B cell (primary cell): ENCODE data around the gene PAGE3. TPM values are rescaled to one million over a fixed set of nuclear protein-coding genes. Genes with fewer than 3 reads are reported as not detected.

Experiments
- ATAC-seq: fragments of 200-7000 bp; cut with Tn5 transposase; one replicate; pipeline ENCODE4 v1.10.0; 2021; ENCODE audit warnings: low read depth, mild to moderate bottlenecking, moderate number of reproducible peaks, moderate library complexity
- CTCF ChIA-PET: fragments of 350-600 bp; sonication (Branson Sonifier 250); formaldehyde crosslinking; loops from one replicate; lab custom pipeline; 2021; ENCODE audit warnings: antibody characterized with exemption, inconsistent platforms; lab: Charles Lee
- POLR2A ChIA-PET: fragments of 350-600 bp; sonication (Branson Sonifier 250); formaldehyde crosslinking; loops from one replicate; lab custom pipeline; 2021; ENCODE audit warnings: antibody characterized with exemption; lab: Charles Lee
- DNase-seq: peaks from one replicate; pipeline ENCODE4 v3.0.0; 2013
- H2AFZ ChIP-seq: 2 replicates; pipeline ENCODE4 v1.6.1; 2012; ENCODE audit warnings: mild to moderate bottlenecking, low read depth, low read length; ENCODE audit not compliant: insufficient read depth, poor library complexity, severe bottlenecking
- H3K27ac ChIP-seq, 2 donors: 1 replicate in 1 of 2; 2 replicates in 1 of 2; pipeline ENCODE4 v1.5.1; 2012 to 2013; ENCODE audit warnings: low read length in 2 of 2, mild to moderate bottlenecking in 2 of 2, moderate library complexity in 1 of 2
- H3K27me3 ChIP-seq, 4 experiments: fragments of 200-600 bp in 1 of 4; sonication (generic) in 1 of 4; replicated peaks in 1 of 4; 1 replicate in 2 of 4; 2 replicates in 2 of 4; pipeline versions ENCODE4 v1.6.1 to v1.7.0; 2013 to 2016; ENCODE audit warnings: low read length in 3 of 4, mild to moderate bottlenecking in 2 of 4, mixed read lengths in 1 of 4, moderate library complexity in 1 of 4; ENCODE audit not compliant: insufficient read depth in 4 of 4, control insufficient read depth in 3 of 4; ENCODE audit errors: control extremely low read depth in 1 of 4
- H3K36me3 ChIP-seq, 2 experiments: replicated peaks in 1 of 2; 1 replicate in 1 of 2; 2 replicates in 1 of 2; pipeline versions ENCODE4 v1.6.1 to v1.7.1; 2013; ENCODE audit warnings: low read length in 1 of 2; ENCODE audit not compliant: insufficient read depth in 2 of 2, control insufficient read depth in 1 of 2; ENCODE audit errors: control extremely low read depth in 1 of 2, extremely low read depth in 1 of 2
- H3K4me1 ChIP-seq, 2 donors: fragments of 200-600 bp in 1 of 2; sonication (generic) in 1 of 2; 1 replicate in 1 of 2; 2 replicates in 1 of 2; pipeline versions ENCODE4 v1.5.1 to v1.6.1; 2013 to 2017; ENCODE audit warnings: low read length in 2 of 2; ENCODE audit not compliant: control insufficient read depth in 2 of 2, insufficient read depth in 2 of 2
- H3K4me2 ChIP-seq: replicated peaks from 2 replicates; pipeline ENCODE3; 2012; ENCODE audit warnings: mild to moderate bottlenecking, low read depth, low read length; ENCODE audit not compliant: poor library complexity, severe bottlenecking
- H3K4me3 ChIP-seq, 5 experiments: fragments of 200-600 bp in 1 of 5; sonication (generic) in 1 of 5; 1 replicate in 3 of 5; 2 replicates in 2 of 5; pipeline versions ENCODE4 v1.5.1 to v1.7.0; 2011 to 2016; ENCODE audit warnings: low read length in 4 of 5, mild to moderate bottlenecking in 4 of 5, low read depth in 2 of 5, control low read depth in 1 of 5, moderate library complexity in 1 of 5; ENCODE audit not compliant: insufficient read depth in 1 of 5; ENCODE audit errors: control extremely low read depth in 1 of 5, extremely low read depth in 1 of 5
- H3K79me2 ChIP-seq: fragments of 200-600 bp; sonication (generic); one replicate; pipeline ENCODE4 v1.6.0; 2016; ENCODE audit warnings: low read length; ENCODE audit not compliant: control insufficient read depth, insufficient read depth
- H3K9ac ChIP-seq: fragments of 200-600 bp; sonication (generic); 2 replicates; pipeline ENCODE4 v1.6.1; 2017; ENCODE audit warnings: mild to moderate bottlenecking, low read length, moderate library complexity
- H3K9me3 ChIP-seq, 3 donors: one replicate each; pipeline versions ENCODE4 v1.6.1 to v1.7.1; 2013; ENCODE audit warnings: low read length in 2 of 3; ENCODE audit not compliant: control insufficient read depth in 2 of 3, insufficient read depth in 1 of 3; ENCODE audit errors: control extremely low read depth in 1 of 3
- H4K20me1 ChIP-seq: 2 replicates; pipeline ENCODE4 v1.6.0; 2012; ENCODE audit warnings: mild to moderate bottlenecking, low read length; ENCODE audit not compliant: insufficient read depth, control insufficient read depth, poor library complexity, severe bottlenecking
- H3K27ac Mint-ChIP-seq: one replicate; pipeline ENCODE4 v1.8.0; 2021; ENCODE audit warnings: mixed read lengths
- H3K27me3 Mint-ChIP-seq: one replicate; pipeline ENCODE4 v1.8.0; 2021; ENCODE audit warnings: mixed read lengths
- H3K4me1 Mint-ChIP-seq: one replicate; pipeline ENCODE4 v1.8.0; 2021; ENCODE audit warnings: mixed read lengths
- H3K4me3 Mint-ChIP-seq: one replicate; pipeline ENCODE4 v1.8.0; 2021; ENCODE audit warnings: mixed read lengths
- H3K9me3 Mint-ChIP-seq: one replicate; pipeline ENCODE4 v1.8.0; 2022; ENCODE audit warnings: mixed read lengths; ENCODE audit not compliant: insufficient read depth
- EZH2 ChIP-seq: IDR thresholded peaks from 2 replicates; pipeline ENCODE4 v1.6.1; 2012; ENCODE audit warnings: borderline replicate concordance, low read depth, mild to moderate bottlenecking, moderate library complexity, low read length; ENCODE audit not compliant: insufficient read depth, poor library complexity, severe bottlenecking
- WGBS: methylation state at CpG from one replicate; pipeline ENCODE4 v1.1.5; 2013; ENCODE audit warnings: missing lambda C conversion rate; ENCODE audit not compliant: insufficient coverage; 5-methylcytosine and 5-hydroxymethylcytosine counted together
- intact Hi-C: fragments of 100-400 bp; cut with micrococcal nuclease; formaldehyde crosslinking; loops from one replicate; pipeline ENCODE4 v1.10.0; 2022
- polyA plus RNA-seq: library from polyadenylated mRNA; depleted of rRNA; stranded (reverse); fragments of >200 nt; gene quantifications from 2 replicates; pipeline ENCODE4 v1.2.3, GENCODE V29; 2012
- total RNA-seq, 2 donors: library from RNA; stranded (reverse); fragments of 120-200 nt in 1 of 2; gene quantifications; 1 replicate in 1 of 2; 2 replicates in 1 of 2; pipeline versions ENCODE4 v1.2.3 to v1.2.4, GENCODE V29; 2013 to 2022
- TF ChIP-seq, protein P1 (sequence below): fragments of 200-600 bp; IDR thresholded peaks from one replicate; pipeline ENCODE4 v1.8.0; 2022; ENCODE audit warnings: antibody characterized with exemption, mild to moderate bottlenecking

Gene PAGE3
- total and polyA plus RNA-seq, 2 donors (not counting 1 experiment from before 2014, with no cell fraction given): not detected

DNA sequence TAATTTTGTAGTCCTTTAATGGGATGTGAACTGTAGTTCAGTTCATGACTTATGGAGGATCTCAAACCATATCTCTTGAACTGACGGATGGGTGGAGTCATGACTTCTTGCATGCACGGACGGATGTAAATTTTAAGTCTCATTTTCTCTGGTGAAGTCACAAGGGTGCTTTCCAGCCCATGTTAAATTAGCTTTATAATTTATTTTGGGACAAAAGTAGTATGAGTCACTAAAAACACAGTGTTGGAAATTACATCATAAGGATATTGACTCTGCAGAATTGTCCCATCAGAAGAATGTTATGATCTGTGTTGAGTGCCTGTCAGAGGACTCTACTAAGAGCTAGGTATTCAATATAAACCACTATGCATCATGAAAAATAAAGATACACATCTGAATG is 51.3 kb downstream of the PAGE3 start:
- Histone ChIP-seq H3K4me3 (no peak overlapping the region), H3K27me3 (no peaks in the 10 kb centered on the region), H3K9me3 (no peaks in the 10 kb centered on the region), H2AFZ (no peak overlapping the region), H3K79me2 (no peaks in the 10 kb centered on the region), H3K4me1 (no peaks in the 10 kb centered on the region), H3K27ac (no peak overlapping the region), H4K20me1 (no peaks in the 10 kb centered on the region), H3K9ac (no peak overlapping the region), H3K36me3 (no peaks in the 10 kb centered on the region), H3K4me2 (no peak overlapping the region)
- TF ChIP-seq, protein P1, sequence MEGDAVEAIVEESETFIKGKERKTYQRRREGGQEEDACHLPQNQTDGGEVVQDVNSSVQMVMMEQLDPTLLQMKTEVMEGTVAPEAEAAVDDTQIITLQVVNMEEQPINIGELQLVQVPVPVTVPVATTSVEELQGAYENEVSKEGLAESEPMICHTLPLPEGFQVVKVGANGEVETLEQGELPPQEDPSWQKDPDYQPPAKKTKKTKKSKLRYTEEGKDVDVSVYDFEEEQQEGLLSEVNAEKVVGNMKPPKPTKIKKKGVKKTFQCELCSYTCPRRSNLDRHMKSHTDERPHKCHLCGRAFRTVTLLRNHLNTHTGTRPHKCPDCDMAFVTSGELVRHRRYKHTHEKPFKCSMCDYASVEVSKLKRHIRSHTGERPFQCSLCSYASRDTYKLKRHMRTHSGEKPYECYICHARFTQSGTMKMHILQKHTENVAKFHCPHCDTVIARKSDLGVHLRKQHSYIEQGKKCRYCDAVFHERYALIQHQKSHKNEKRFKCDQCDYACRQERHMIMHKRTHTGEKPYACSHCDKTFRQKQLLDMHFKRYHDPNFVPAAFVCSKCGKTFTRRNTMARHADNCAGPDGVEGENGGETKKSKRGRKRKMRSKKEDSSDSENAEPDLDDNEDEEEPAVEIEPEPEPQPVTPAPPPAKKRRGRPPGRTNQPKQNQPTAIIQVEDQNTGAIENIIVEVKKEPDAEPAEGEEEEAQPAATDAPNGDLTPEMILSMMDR: no peak
- TF ChIP-seq EZH2: no peak
- no peak for DNase-seq
- no peaks in the 10 kb centered on the region for H3K9me3 Mint-ChIP-seq
- no peaks in the 10 kb centered on the region for H3K27me3 Mint-ChIP-seq
- no peak overlapping the region for H3K4me3 Mint-ChIP-seq
- no peak for ATAC-seq
- POLR2A ChIA-PET: no interaction called here
- H3K27ac Mint-ChIP-seq: no peak overlapping the region
- no peaks in the 10 kb centered on the region for H3K4me1 Mint-ChIP-seq
- intact Hi-C loops: no loop called here
- CTCF ChIA-PET: no interaction called here
- WGBS: no CpG with 5 or more reads among the region's 3 CpGs

DNA sequence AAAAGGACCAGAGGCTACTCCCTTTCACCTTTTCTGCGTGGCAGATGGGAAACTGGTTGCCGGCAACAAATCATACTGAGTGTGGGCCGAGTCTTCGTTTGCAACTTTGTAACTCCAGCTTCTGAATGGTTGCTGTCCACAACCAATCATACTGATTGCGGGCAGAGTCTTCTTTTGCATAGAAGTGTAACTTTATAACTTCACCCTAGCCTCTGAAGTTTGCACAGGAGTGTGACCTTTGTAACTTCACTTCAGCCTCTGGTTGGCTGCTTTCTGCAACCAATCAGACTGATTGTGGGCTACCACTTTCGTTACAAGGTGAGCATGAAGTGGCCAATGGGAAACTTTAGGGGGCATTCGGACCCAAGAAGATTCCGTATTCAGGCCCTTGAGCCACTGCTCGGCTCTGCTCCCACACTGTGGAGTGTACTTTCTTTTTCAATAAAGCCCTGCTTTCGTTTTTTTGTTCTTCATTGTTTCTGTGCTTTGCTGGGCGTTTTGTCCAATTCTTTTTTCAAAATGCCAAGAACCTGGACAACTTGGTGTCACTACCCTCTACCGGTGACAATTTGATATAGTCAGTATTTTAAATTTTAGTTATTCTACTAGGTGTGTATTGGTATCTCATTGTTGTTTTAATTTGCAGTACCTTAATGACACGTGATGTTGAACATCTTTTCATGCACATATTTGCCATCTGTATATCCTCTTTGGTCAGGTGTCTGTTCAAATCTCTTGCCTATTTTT is 53.6 kb downstream of the PAGE3 start:
- no peaks in the 10 kb centered on the region for H3K9me3 ChIP-seq
- H3K4me1 ChIP-seq: no peaks in the 10 kb centered on the region
- intact Hi-C loops: no loop called here
- no peaks in the 10 kb centered on the region for H3K27me3 ChIP-seq
- 95% methylated on average over 6 of the region's 13 CpGs for WGBS
- Mint-ChIP-seq H3K27ac (no peak overlapping the region), H3K4me1 (no peaks in the 10 kb centered on the region), H3K27me3 (no peaks in the 10 kb centered on the region), H3K4me3 (no peak overlapping the region), H3K9me3 (no peaks in the 10 kb centered on the region)
- no peaks in the 10 kb centered on the region for H3K36me3 ChIP-seq
- TF ChIP-seq, protein P1: no peak
- no peak for TF ChIP-seq EZH2
- no peaks in the 10 kb centered on the region for H4K20me1 ChIP-seq
- DNase-seq: no peak
- H3K27ac ChIP-seq: no peak overlapping the region
- H3K9ac ChIP-seq: no peak overlapping the region
- H3K4me3 ChIP-seq: no peak overlapping the region
- ChIA-PET CTCF (no interaction called here), POLR2A (no interaction called here)
- ATAC-seq: no peak
- H3K79me2 ChIP-seq: no peaks in the 10 kb centered on the region
- H2AFZ ChIP-seq: no peak overlapping the region
- H3K4me2 ChIP-seq: no peak overlapping the region
